ENCODE data around the gene GREM2.

- TF ChIP-seq CTCF (IDR thresholded peaks at IDR 0.05; ENCODE audit: low read length) (no peak), EZH2 (IDR thresholded peaks at IDR 0.05; ENCODE audit: borderline replicate concordance, low read length) (no peak)
Observed at GRCh38 chr1:240649733-240650721, 38.1 kb upstream of the GREM2 start.
